ENCODE results near the gene AJM1.

GRCh38 chr9:136854842-136855460, 12.7 kb downstream of the AJM1 start:
- no peak for TF ChIP-seq TAF1 (IDR thresholded peaks at IDR 0.05; ENCODE audit: low read depth)
- no peak for TF ChIP-seq CTCF (IDR thresholded peaks at IDR 0.05; ENCODE audit: poor library complexity, severe bottlenecking)
